ENCODE measurements around the gene NEB.
"Not testable (repeated sequence)": the region's sequence is repeated elsewhere in the genome, so short reads cannot be mapped to it uniquely, and the experiment has no call there.

The NEB gene

DNA sequence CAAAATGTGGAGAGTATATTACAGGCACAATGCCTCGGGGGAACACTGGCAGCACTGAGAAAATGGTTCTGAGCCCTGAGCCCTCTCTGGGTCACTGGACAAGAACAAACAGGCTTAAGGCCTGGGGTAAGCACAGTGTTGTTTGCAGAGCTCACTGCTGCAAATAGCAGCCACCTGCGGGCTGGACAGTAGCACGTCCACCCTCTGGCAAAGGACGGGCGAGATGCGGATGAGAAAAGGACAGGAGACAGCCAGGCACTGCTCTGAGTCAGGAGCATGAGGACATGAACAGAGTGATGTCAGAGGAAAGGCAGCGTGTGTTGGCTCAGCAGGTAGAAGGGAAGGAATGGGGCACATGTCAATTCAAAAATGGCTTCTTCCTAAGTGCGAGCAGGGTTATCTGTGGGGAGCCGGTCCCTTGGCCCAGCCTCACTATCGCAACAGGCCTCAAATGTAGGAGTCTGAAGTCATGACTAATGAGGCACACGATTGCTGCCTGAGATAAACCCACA lies 25.9 kb upstream of the NEB start:
- H3K27ac ChIP-seq: no peak overlapping the region
- DNase-seq (ENCODE audit: low read depth, low spot score): no peak

DNA sequence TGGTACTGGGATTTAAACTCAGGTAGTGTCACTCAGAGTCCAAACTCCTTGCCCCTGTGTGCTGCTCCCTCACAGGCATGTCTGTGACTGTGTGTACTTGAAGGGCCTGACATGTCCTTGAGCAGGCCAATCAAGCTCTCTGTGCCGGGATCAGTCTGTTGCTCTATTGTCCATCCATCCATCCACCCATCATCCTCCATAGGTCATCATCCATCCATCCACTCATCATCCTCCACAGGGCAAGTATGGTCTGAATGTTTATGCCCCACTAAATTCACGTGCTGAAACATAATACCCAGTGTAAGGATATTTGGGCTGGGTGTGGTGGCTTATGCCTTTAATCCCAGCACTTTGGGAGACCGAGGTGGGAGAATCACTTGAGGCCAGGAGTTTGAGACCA lies 24.5 kb upstream of the NEB start:
- no peak for DNase-seq (ENCODE audit: low read depth, low spot score)

DNA sequence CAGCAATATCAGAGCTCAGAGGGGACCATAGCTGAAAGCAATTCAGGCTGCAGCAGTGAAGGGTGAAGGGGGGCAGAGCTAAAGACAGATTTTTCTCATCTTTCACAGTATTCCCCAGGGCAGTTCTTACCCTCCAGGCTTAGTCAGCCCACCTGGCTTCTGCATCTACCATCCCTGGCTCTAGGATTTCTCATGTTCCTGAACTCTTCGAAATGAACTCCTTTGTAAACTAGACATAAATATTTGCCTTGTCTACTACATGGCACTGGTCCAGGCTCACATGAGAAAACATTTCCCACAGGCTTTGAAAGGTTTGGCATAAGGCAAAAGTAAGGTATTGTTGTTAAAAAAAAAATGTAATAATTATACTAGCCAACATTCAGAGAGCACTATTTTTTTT lies 23.6 kb upstream of the NEB start:
- DNase-seq (ENCODE audit: low read depth, low spot score): no peak
- H3K27ac ChIP-seq: no peak overlapping the region

More for the DNA sequence above, 24.5 kb upstream of the NEB start:
- H3K27ac ChIP-seq: no peak overlapping the region

DNA sequence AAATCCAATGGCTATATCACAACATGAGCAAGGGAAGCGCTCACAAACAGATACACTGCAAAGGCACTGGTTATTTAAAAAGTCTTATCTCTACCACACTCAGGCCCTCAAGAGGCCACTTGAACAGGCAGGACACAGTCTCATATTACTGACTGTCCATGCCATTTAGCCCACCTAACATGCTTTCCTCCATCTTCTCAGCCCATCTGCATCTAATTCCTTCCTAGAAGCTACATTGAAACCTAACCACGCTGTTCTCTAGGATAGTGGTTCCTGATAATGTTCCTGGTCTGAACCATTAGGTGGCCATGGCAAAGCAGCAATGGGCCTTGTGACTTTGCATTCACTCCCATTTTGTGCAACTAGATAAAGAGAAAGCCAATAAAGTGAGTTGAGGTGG lies 22.5 kb upstream of the NEB start:
- no peak for DNase-seq (ENCODE audit: low read depth, low spot score)
- no peak overlapping the region for H3K27ac ChIP-seq

DNA sequence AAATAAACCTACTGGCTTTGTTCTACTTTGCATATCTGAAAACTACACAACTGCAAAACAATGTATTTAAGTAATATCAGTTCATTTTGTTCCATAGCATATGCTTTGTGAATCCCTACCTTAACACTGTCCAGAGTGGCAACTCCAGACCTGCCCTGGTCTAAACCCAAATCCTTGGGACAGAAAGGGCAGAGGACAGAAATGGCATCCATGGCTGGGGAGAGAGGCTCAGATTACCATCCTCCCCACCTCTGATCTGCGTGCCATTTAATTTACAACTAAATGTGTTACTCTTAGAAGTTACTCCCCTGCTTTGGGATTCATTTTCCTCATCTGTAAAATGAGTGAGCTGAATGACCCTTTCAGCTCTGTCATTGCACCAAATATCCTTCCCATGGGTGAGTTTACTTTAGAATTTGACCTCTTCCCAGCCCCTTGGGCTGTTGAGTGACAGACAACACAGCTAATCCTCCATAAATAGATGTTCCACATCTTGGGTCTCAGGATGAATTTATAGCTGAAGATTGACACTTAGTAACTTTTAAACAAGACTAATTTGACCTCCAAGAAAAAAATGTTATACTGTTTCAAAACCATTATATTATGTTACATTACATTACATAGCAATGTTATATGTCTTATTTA lies 20.1 kb upstream of the NEB start:
- no peak overlapping the region for H3K27ac ChIP-seq
- DNase-seq (ENCODE audit: low read depth, low spot score): no peak

DNA sequence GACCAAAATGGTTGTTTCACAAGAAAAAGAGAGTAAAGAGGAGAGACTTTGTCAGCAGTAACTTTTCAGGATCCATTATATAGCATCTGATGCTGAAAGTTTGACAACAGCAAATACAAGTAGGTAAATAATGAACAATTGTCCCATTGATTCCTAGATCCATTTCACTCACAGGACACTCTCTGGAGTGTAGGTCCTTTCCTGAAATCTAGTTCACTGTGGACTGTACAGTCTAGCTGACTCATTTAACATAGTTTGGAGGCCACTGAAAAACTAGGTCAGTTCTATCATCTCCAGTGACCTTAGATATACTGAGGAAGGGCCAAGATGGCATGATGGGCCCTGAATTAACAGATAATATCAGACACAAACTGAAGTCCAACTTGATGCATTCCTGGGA lies 19.3 kb upstream of the NEB start:
- H3K27ac ChIP-seq: no peak overlapping the region
- no peak for DNase-seq (ENCODE audit: low read depth, low spot score)

DNA sequence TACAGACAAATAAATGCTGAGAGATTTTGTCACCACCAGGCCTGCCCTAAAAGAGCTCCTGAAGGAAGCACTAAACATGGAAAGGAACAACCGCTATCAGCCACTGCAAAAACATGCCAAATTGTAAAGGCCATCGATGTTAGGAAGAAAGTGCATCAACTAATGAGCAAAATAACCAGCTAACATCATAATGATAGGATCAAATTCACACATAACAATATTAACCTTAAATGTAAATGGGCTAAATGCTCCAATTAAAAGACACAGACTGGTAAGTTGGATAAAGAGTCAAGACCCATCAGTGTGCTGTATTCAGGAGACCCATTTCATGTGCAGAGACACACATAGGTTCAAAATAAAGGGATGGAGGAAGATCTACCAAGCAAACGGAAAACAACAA lies 11.0 kb upstream of the NEB start:
- H3K27ac ChIP-seq; DNase-seq (ENCODE audit: low read depth, low spot score): not testable (repeated sequence)

DNA sequence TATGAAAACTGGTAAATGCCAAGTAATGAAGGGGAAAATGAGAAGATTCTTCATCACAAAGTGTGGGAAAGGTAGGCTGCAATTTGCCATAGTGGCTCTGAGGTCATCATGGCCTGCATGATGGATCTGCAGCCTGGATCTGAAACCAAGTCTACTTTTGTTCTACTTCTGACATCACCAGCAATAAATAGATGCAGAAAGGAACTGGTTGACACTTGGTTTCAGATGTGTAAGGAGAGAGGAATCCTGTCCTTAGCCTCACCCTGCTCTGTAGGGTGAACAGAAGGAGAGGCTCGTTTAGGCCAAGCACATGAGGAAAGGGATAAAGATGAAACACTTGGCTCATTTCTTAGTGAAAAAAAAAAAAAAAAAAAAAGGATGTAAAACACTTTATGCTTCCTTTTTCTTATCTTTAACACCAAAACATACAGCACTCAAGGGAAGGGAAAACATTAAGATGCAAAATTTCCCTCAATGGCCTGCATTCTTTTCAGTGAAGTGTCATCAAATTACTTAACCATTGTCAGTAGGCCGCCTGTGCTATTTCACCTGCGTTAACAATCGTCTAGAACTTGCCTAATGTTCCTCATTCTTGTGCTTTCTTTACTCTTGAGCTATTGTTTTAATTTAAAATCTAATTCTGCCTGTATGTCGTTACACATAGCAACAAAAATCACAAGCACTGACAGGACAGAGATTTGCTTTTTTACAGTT lies 3.9 kb downstream of the NEB start:
- H3K27ac ChIP-seq: peak overlapping the region; percentile 38
- DNase-seq (ENCODE audit: low read depth, low spot score): peak; percentile 79

DNA sequence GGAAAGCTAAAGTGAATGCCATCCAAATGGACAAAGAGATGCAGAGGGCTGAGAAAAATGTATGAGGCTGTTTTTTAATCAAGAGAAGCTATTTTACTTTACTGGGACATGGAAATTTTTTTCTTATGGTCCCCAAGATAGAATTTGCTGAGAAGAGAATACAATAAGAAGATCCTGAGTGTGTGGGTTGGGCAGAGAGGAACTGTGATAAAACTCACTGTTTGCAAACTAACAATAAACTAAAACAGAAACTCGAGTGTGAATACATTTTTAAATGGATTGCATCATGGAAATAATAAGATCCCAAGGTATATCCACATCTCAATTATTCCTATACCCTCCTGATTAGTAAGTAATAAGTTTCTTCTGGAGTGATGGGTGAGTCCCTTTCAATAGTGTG lies 4.4 kb downstream of the NEB start:
- H3K27ac ChIP-seq: peak overlapping the region; percentile 38
- no peak for DNase-seq (ENCODE audit: low read depth, low spot score)

DNA sequence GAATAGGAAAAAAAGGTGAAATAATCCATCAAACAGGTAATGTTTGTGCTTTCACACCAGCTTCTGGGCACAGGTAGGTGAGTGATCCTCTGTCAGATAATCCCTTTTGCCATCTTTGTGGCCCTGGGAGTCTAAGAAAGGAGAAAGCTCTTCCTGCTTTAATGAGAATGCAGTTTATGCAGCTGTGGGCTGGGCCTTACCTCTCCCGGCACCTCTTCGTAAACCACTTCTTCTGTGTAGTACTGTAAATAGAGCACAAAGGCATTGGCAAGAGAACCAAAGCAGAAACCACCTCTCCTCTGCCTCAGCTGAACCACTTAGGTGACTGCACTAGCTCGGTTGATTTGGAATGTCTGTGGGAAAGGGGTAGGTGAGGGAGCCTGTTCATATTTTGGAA lies 4.9 kb downstream of the NEB start:
- no peak for DNase-seq (ENCODE audit: low read depth, low spot score)
- H3K27ac ChIP-seq: peak overlapping the region; percentile 38

DNA sequence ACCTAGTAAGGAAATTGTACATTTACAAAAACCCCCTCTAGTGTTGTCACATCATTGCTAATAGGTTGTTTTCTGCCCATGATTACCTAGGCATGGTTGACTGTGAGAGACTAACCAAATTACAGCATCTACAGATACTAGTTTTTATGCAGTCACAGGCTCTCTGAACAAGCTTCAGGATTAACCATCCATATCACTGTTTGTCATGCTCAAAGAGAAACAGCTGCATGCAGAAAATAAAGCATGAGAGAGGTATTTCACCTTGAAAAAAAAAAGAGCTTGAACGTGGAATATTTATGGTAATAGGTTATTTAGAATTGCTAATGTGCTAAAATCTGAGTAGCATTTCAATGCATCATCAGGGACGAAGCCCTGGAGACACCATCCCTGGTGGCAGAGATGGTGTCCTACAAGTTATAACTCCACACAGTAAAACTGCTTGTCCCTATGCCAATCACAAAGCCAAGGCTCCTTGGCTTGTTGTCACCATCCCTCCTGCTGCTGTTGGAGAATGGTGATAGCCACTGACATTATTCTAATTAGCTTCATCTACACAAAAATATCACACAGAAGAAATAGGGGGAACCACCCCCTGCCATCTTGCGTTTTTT lies 5.4 kb downstream of the NEB start:
- no peak for DNase-seq (ENCODE audit: low read depth, low spot score)
- H3K27ac ChIP-seq: no peak overlapping the region

DNA sequence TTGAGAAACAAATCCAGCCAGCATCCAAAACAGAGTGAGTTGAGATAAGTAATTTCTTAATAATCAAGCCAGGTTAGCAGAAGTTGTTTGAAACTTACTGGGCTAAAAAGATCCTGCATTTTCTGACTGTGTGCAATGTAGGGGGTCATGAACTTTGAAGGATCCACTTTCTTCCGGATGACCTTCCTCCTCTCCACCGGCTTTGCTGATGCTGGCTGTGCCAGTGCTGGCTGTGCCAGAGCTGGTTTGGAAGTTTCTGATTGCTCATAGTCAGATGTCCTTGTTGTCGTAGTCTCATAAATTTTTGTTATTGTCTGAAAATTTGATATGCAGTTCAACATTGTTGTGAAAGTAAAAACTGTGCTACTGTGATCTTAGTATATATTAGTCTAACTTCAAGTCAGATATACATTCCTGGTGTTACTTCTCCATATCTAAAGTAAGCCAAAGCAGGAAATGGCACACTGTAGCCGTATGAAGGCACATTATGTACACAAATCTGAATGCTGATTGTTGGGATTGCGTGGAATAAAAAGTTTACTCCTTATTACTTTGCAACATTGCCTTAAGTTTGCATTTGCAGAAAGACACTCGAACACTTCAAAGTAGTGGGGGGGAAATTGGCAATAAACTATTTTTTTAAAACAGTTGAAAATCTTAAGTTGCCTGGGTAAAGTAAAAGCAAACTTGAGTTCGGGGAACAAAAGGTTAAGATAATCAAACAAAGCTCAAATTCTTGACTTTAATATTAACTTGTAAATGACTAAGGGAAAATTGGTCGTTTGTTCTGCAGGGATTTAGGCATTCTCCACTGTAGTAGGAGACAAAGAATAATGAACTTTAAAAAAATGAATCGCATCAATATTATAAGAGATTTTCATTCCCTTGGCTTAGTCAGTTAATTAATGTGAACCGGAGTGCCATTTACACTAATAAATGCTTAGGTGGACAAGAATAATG lies 6.4 kb downstream of the NEB start:
- DNase-seq (ENCODE audit: low read depth, low spot score): no peak
- H3K27ac ChIP-seq: no peak overlapping the region

DNA sequence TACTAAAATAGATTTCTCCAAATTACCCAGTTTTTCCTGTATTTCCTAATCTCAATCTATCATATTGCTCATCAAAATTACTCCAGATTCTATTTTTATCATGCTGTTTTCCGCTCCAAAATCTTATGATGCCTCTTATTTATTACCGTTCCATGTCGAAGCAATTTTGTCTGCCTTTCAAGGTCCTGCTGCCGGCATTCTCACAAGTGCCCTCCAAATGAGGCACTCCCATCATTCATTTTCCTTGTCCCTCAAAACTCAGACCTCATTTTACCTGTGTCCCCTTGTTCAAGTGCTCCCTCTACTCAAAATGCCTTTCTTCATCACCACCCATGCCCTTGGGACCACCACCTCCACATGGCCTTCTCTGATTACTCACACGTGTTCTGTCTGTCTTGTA lies 13.1 kb downstream of the NEB start:
- no peak overlapping the region for H3K27ac ChIP-seq
- DNase-seq (ENCODE audit: low read depth, low spot score): no peak

DNA sequence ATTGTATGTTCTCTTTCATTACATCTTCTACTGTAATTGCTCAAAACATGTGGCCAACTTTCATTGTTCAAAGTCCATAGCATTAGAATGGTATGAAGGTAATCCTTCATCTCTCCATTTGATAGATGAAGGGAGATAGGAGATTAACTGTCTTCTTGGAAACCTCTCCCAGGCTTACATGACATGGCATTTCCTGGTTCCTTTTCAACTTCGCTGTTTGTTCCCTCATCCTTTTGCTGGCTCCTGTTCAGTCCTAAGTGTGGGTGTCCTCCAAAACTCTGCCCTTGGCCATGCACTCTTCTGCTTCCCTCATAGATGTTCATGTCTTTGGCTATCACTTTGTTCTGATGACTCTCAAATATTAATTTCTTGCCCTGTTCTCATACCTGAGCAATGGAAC lies 13.8 kb downstream of the NEB start:
- no peak for DNase-seq (ENCODE audit: low read depth, low spot score)
- H3K27ac ChIP-seq: no peak overlapping the region

DNA sequence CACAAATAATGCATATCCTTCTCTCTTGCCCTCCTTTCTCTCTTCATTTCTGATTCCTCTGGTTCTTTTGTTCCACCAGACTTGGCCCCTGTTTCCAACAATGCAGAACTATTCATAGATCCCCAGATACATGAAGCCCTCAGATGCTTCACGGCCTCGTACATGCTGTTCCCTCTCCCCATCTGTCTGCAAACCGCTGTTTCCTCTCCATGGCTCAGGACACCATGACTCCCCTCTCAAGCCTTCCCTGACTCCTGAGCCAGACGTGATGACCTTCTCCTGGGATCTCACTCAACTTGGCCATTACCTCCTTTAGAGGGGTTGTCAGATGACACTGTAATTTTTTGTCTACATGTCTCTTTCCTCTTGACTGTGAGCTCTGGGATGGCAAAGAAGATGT lies 15.5 kb downstream of the NEB start:
- DNase-seq (ENCODE audit: low read depth, low spot score): no peak

DNA sequence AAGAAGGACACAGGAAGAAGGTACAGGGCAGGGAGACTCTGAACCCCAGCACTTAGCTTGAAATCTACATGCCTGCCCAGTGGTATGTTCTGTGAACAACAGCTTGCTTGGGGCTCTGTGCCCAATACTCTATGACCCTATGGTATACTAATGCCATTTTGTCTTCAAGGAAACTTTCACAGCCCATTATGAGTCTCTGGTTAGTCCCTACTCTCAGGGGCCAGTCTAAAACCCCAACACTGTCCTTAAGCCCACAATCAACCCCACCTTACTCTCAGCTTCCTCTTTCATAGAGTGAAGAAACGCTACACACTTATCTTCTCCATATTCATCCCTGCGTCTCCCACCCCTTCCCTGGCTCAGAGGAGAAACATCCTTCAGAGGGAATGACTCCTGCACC lies 16.0 kb downstream of the NEB start:
- no peak overlapping the region for H3K27ac ChIP-seq
- no peak for DNase-seq (ENCODE audit: low read depth, low spot score)

More for the DNA sequence above, 15.5 kb downstream of the NEB start:
- no peak overlapping the region for H3K27ac ChIP-seq

DNA sequence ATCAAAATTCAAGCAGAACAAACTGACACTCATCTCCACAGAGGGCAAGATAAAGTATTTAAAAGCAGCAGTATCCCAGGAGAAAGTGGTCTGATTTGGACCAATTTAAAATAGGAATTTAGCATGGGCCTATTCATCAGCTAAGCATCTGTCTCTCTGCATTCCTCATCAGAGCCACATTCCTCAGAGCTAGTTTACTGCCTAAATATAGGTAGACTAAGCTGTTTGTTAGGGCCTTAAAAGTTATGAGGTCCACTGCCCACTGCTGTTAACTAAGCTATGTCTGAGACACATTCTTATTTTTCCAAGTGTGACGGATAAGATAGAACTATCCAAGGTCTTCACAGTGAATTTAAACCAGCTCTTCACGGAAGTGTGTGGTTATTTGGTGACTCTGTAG lies 17.6 kb downstream of the NEB start:
- DNase-seq (ENCODE audit: low read depth, low spot score): no peak

DNA sequence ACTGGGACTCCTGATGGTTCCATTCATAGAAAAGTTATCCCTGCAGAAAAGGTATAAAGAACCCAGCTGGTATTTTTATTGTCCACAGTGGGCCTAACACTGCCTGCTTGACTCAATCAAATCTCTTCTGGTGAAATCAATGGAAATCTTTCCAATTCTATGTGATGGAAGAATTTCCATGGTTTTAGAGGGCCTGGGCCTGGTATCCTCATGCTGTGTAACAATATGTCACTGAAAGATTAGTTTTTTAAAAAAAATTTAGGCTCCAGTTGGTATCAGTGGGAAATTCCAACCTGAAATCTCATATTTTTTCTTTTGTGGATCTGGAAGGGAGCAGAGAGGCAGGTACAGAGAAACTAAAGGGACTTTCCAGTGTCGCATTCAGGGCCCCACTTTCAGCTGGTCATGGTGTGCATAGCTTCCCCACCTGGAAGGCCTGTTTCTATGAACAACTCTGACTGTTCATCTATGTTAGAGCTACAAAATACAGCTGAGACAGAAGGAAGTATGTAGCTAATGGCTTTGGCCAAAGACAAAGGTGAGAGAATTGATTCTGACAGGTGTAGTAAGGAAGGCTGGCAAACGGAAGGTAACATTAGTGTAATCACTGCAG lies 20.9 kb downstream of the NEB start:
- no peak for DNase-seq (ENCODE audit: low read depth, low spot score)
- H3K27ac ChIP-seq: no peak overlapping the region

More for the DNA sequence above, 17.6 kb downstream of the NEB start:
- H3K27ac ChIP-seq: no peak overlapping the region

DNA sequence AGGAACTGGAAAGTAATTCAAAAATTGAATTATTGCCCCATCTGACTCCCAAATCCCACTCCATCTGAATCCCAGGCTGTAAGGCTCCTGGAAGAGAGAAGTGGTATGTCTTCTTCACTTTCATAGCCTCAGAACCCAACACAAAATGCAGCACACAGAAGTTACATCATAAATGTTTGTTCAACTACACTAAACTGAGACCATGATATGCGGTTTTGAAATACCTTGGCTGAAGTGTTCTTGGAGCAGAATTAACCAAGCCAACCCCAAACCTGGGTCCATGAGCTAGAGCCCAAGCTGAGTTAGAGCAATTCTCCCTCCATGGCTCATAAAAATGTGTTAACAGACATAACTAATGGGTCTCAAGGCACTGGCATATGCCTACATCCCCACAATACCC lies 23.3 kb downstream of the NEB start:
- no peak overlapping the region for H3K27ac ChIP-seq
- no peak for DNase-seq (ENCODE audit: low read depth, low spot score)

DNA sequence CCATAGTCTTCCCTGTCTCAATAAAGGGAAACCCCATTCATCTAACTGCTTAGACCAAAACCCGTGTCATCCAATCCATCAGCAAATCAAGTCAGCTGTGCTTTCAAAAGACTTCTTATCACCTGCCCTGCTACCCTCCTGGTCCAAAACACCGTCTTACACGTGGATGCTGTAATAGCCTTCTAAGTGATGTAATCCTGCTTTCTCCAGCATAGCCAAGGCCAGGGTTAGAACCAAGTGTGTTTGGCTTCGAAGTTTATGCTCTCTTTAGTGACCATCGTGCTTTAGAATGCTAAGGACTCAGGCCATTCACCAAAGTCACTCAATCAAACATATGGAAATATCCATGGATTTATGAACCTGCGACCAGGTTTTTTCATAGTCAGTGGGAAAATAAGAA lies 25.5 kb downstream of the NEB start:
- no peak for DNase-seq (ENCODE audit: low read depth, low spot score)
- H3K27ac ChIP-seq: no peak overlapping the region

Measured in epithelial cell of prostate (primary cell).